ENCODE measurements around the gene HOXC11. TPM values are rescaled to one million over a fixed set of nuclear protein-coding genes. Genes with fewer than 3 reads are reported as not detected.

HOXC11 gene
- total RNA-seq, 1 donor from 2014 or later, result not detected

- Mint-ChIP-seq H3K27me3 (ENCODE audit: insufficient read depth) (peaks cover 72% of the 10 kb centered on the region), H3K9me3 (no peaks in the 10 kb centered on the region), H3K4me1 (ENCODE audit: low read depth) (peaks cover 15% of the 10 kb centered on the region), H3K4me3 (no peak overlapping the region), H3K36me3 (ENCODE audit: low read depth) (no peaks in the 10 kb centered on the region), H3K27ac (no peak overlapping the region)
- DNase-seq (ENCODE audit: low spot score), result no peak
- intact Hi-C loops (cut with micrococcal nuclease), result no loop called here
These were observed 48.6 kb downstream of the HOXC11 start for GRCh38 chr12:54021432-54022013.

- Mint-ChIP-seq H3K27ac (no peak overlapping the region), H3K4me3 (no peak overlapping the region), H3K4me1 (ENCODE audit: low read depth) (peaks cover 11% of the 10 kb centered on the region), H3K36me3 (ENCODE audit: low read depth) (no peaks in the 10 kb centered on the region), H3K9me3 (no peaks in the 10 kb centered on the region), H3K27me3 (ENCODE audit: insufficient read depth) (peaks cover 80% of the 10 kb centered on the region)
- intact Hi-C loops (cut with micrococcal nuclease), result no loop called here
- DNase-seq (ENCODE audit: low spot score), result no peak
These were observed 50.3 kb downstream of the HOXC11 start for GRCh38 chr12:54022960-54023884.

GRCh38 chr12:54024127-54024526 is 51.2 kb downstream of the HOXC11 start:
- peaks cover 15% of the 10 kb centered on the region for H3K4me1 Mint-ChIP-seq (ENCODE audit: low read depth)
- H3K27me3 Mint-ChIP-seq (ENCODE audit: insufficient read depth), result peaks cover 87% of the 10 kb centered on the region
- no peaks in the 10 kb centered on the region for H3K36me3 Mint-ChIP-seq (ENCODE audit: low read depth)
- no peak overlapping the region for H3K27ac Mint-ChIP-seq
- H3K9me3 Mint-ChIP-seq, result no peaks in the 10 kb centered on the region
- intact Hi-C loops (cut with micrococcal nuclease), result no loop called here
- H3K4me3 Mint-ChIP-seq, result no peak overlapping the region
- no peak for DNase-seq (ENCODE audit: low spot score)

- no peak overlapping the region for H3K4me3 Mint-ChIP-seq
- intact Hi-C loops (cut with micrococcal nuclease), result no loop called here
- no peak overlapping the region for H3K27ac Mint-ChIP-seq
- H3K9me3 Mint-ChIP-seq, result no peaks in the 10 kb centered on the region
- peaks cover 87% of the 10 kb centered on the region for H3K27me3 Mint-ChIP-seq (ENCODE audit: insufficient read depth)
- DNase-seq (ENCODE audit: low spot score), result no peak
- H3K4me1 Mint-ChIP-seq (ENCODE audit: low read depth), result peaks cover 15% of the 10 kb centered on the region
- no peaks in the 10 kb centered on the region for H3K36me3 Mint-ChIP-seq (ENCODE audit: low read depth)
These were observed 51.8 kb downstream of the HOXC11 start for GRCh38 chr12:54024581-54025305.

- Mint-ChIP-seq H3K4me1 (ENCODE audit: low read depth) (peaks cover 15% of the 10 kb centered on the region), H3K4me3 (no peak overlapping the region), H3K27ac (no peak overlapping the region), H3K36me3 (ENCODE audit: low read depth) (no peaks in the 10 kb centered on the region), H3K9me3 (no peaks in the 10 kb centered on the region), H3K27me3 (ENCODE audit: insufficient read depth) (peaks cover 86% of the 10 kb centered on the region)
- DNase-seq (ENCODE audit: low spot score), result no peak
- intact Hi-C loops (cut with micrococcal nuclease), result loop anchor here (1.0 kb wide), 1 partner anchor 8 kb away; no protein-coding TSS in a partner anchor
These were observed 52.8 kb downstream of the HOXC11 start for GRCh38 chr12:54025499-54026405.

GRCh38 chr12:54026640-54027441 is 53.9 kb downstream of the HOXC11 start:
- peaks cover 9% of the 10 kb centered on the region for H3K4me1 Mint-ChIP-seq (ENCODE audit: low read depth)
- DNase-seq (ENCODE audit: low spot score), result no peak
- peaks cover 85% of the 10 kb centered on the region for H3K27me3 Mint-ChIP-seq (ENCODE audit: insufficient read depth)
- H3K36me3 Mint-ChIP-seq (ENCODE audit: low read depth), result no peaks in the 10 kb centered on the region
- intact Hi-C loops (cut with micrococcal nuclease), result loop anchor here (1.0 kb wide), 1 partner anchor 10 kb away; no protein-coding TSS in a partner anchor
- no peaks in the 10 kb centered on the region for H3K9me3 Mint-ChIP-seq
- no peak overlapping the region for H3K27ac Mint-ChIP-seq
- no peak overlapping the region for H3K4me3 Mint-ChIP-seq

Other genes starting within 250 kb of the HOXC11 start
- gene CALCOCO1, start 245.7 kb upstream of the HOXC11 start, total RNA-seq, result 17.4 and 19.2 TPM in 2 replicates
- gene CISTR, start 221.1 kb upstream of the HOXC11 start, total RNA-seq, result not detected in 2 replicates
- not detected in 2 replicates for gene HOXC13, start 34.3 kb upstream of the HOXC11 start, total RNA-seq
- not detected in 2 replicates for gene HOXC12, start 18.2 kb upstream of the HOXC11 start, total RNA-seq
- not detected in 2 replicates for gene HOTAIR, start 1.8 kb downstream of the HOXC11 start, total RNA-seq
- not detected in 2 replicates for gene HOXC10, start 12.0 kb downstream of the HOXC11 start, total RNA-seq
- gene HOXC9, start 27.0 kb downstream of the HOXC11 start, total RNA-seq, result not detected in 2 replicates
- not detected in 2 replicates for gene HOXC8, start 35.9 kb downstream of the HOXC11 start, total RNA-seq
- not detected in 2 replicates for gene HOXC6, start 55.3 kb downstream of the HOXC11 start, total RNA-seq
- gene HOXC5, start 59.9 kb downstream of the HOXC11 start, total RNA-seq, result not detected in 2 replicates
- gene HOXC4, start 80.7 kb downstream of the HOXC11 start, total RNA-seq, result not detected in 2 replicates
- 28.6 and 29.6 TPM in 2 replicates for gene SMUG1, start 215.9 kb downstream of the HOXC11 start, total RNA-seq

Measured in activated T-helper 1 cell treated with anti-CD3 and anti-CD28 coated beads, Interleukin-12 subunit alpha, Interleukin-12 subunit beta, Interleukin-2, Interleukin-4 antibody, amounts not matched to agents 30 ng/mL and 10 ng/mL and 1 ng/mL, durations not matched to agents 14 hours and 24 hours and 36 hours (primary cell).